Neural cell (in vitro differentiated cells): ENCODE results near the gene PTEN.
A peak's percentile ranks its signal among the peaks of the same experiment; 100 is the strongest.

ENCODE experiments used
- CTCF ChIP-seq: fragments of 450-650 bp; IDR thresholded peaks from 2 replicates; pipeline ENCODE4 v1.5.1; 2014; ENCODE audit warnings: antibody characterized with exemption, mild to moderate bottlenecking, moderate library complexity; ENCODE audit not compliant: poor library complexity, severe bottlenecking
- EZH2 ChIP-seq: fragments of 200-600, 300-800 bp; shearing (Covaris generic), sonication (generic); IDR thresholded peaks from 2 replicates; pipeline ENCODE4 v1.6.1; 2014; ENCODE audit warnings: antibody characterized with exemption, low read length, borderline replicate concordance, mild to moderate bottlenecking; ENCODE audit not compliant: insufficient read depth, poor library complexity, severe bottlenecking
- POLR2AphosphoS5 ChIP-seq: IDR thresholded peaks from 2 replicates; pipeline ENCODE4 v1.6.1; 2012
- REST ChIP-seq: IDR thresholded peaks from 2 replicates; pipeline ENCODE4 v1.6.1; 2012; ENCODE audit warnings: borderline replicate concordance
- SMC3 ChIP-seq: fragments of 450-650 bp; conservative IDR thresholded peaks from 2 replicates; pipeline ENCODE4 v1.6.1; 2014; ENCODE audit warnings: antibody characterized with exemption, mild to moderate bottlenecking, moderate library complexity; ENCODE audit not compliant: poor library complexity
- TAF1 ChIP-seq: IDR thresholded peaks from 2 replicates; pipeline ENCODE4 v1.6.1; 2012; ENCODE audit warnings: low read depth

GRCh38 chr10:87850742-87851205, 12.7 kb upstream of the PTEN start:
- peak; percentile 69 for TF ChIP-seq CTCF
- TF ChIP-seq EZH2 = no peak
- TF ChIP-seq REST = no peak
- peak; percentile 74 for TF ChIP-seq SMC3
- TF ChIP-seq TAF1 = no peak
- no peak for TF ChIP-seq POLR2AphosphoS5
